Esophagus (tissue), 2 donors: ENCODE data around the gene CSH2. TPM values are rescaled to one million over a fixed set of nuclear protein-coding genes. Genes with fewer than 3 reads are reported as not detected.
"Not testable (repeated sequence)": the region's sequence is repeated elsewhere in the genome, so short reads cannot be mapped to it uniquely, and the experiment has no call there.

Source experiments
- H3K27ac ChIP-seq, 2 donors: one replicate each; pipeline ENCODE4 v1.5.1; 2013; ENCODE audit warnings: low read depth in 2 of 2, mild to moderate bottlenecking in 2 of 2, inconsistent platforms in 1 of 2, low read length in 1 of 2, moderate library complexity in 1 of 2
- H3K27me3 ChIP-seq, 2 donors: one replicate each; pipeline ENCODE4 v1.6.1; 2013; ENCODE audit warnings: low read length in 2 of 2, control low read depth in 1 of 2, mild to moderate bottlenecking in 1 of 2; ENCODE audit not compliant: insufficient read depth in 2 of 2, control insufficient read depth in 1 of 2
- H3K36me3 ChIP-seq, 2 donors: one replicate each; pipeline ENCODE4 v1.6.1; 2013; ENCODE audit warnings: low read length in 1 of 2; ENCODE audit not compliant: control insufficient read depth in 2 of 2, insufficient read depth in 2 of 2
- H3K4me1 ChIP-seq, 2 donors: one replicate each; pipeline ENCODE4 v1.6.1; 2013; ENCODE audit warnings: low read length in 1 of 2; ENCODE audit not compliant: control insufficient read depth in 2 of 2, insufficient read depth in 2 of 2
- H3K4me3 ChIP-seq, 2 donors: one replicate each; pipeline ENCODE4 v1.5.1; 2013; ENCODE audit warnings: low read length in 2 of 2, mild to moderate bottlenecking in 2 of 2, low read depth in 1 of 2, moderate library complexity in 1 of 2
- H3K9me3 ChIP-seq, 2 donors: one replicate each; pipeline ENCODE4 v1.6.1; 2013; ENCODE audit warnings: mild to moderate bottlenecking in 2 of 2, low read depth in 1 of 2, low read length in 1 of 2, moderate library complexity in 1 of 2; ENCODE audit not compliant: control insufficient read depth in 2 of 2, insufficient read depth in 1 of 2
- WGBS, 2 donors: extraction: QIAGEN DNeasy Blood & Tissue Kit; methylation state at CpG; one replicate each; pipeline ENCODE4 v1.1.7; 2013; 5-methylcytosine and 5-hydroxymethylcytosine counted together
- polyA plus RNA-seq, 2 donors: library from polyadenylated mRNA; stranded (reverse); fragments of 200-250 nt; gene quantifications; one replicate each; pipeline ENCODE4 v1.2.3, GENCODE V29; 2013
- donor health status: healthy with polysubstance abuse.
- donor health status: Bipolar disorder and iron deficiency.

The CSH2 gene
- polyA plus RNA-seq, 2 donors = not detected

DNA sequence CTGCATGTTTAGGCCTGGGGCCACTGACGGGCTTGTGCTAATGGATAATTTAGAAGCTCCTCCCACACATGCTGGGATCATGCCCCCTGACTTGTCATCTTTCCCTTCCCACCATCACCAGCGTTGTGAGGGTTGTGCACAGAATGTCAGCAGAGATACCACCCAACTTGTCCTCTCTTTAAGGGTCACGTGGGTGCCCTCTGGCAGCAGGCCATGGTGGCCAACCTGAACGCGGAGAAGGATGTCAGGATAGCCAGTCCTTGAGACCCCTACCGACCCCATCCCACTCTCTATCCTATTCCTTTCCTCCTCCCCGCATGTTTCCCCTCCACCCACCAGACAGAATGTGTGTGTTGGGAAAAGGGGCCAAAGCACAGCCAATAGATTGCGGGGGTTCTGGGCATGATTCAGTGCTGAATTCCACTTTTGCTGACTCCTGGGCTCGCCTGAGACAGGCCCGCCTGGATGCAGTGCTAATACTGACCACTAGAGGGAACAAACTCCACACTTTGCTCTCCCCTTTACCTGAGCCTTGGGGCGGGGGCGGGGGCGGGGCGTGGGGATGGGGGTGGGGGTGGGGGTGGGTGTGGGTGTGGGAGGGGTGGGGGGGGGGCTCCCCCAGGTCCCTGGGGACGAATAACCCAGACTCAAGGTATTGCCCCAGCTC lies 8.6 kb upstream of the CSH2 start, which contains the start of gene GH2:
Gene GH2 (minus strand): TSS at position 10 of the 667 bp plus-strand sequence. CDS start 143 bp downstream, outside the sequence.
- Histone ChIP-seq H3K27me3 (no peaks in the 10 kb centered on the region), H3K9me3 (no peaks in the 10 kb centered on the region), H3K27ac (no peak within 1 kb of the TSS), H3K4me1 (no peaks in the 10 kb centered on the region), H3K36me3 (no peaks in the 10 kb centered on the region), H3K4me3 (no peak within 1 kb of the TSS)
- 39 to 41% methylated on average over 14 to 15 of the region's 15 CpGs for WGBS, 2 donors

DNA sequence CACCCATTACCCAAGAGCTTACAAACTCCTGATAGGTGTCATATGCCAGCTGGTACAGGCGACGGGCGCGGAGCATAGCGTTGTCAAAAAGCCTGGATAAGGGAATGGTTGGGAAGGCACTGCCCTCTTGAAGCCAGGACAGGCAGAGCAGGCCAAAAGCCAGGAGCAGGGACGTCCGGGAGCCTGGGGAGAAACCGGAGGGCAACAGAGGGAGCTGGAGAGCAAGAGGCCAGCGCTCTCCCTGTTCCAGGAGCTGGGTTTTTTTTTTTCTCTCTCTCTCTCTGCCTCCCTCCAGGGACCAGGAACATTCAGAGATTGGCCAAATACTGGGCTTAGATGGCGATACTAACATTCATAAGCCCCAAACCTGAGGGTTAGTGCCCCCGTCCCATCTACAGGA lies 7.9 kb upstream of the CSH2 start:
- H3K27me3 ChIP-seq, H3K4me1 ChIP-seq, H3K9me3 ChIP-seq, H3K4me3 ChIP-seq, H3K27ac ChIP-seq, H3K36me3 ChIP-seq: not testable (repeated sequence)
- WGBS, 2 donors = 66 to 67% methylated on average over 11 of the region's 11 CpGs

DNA sequence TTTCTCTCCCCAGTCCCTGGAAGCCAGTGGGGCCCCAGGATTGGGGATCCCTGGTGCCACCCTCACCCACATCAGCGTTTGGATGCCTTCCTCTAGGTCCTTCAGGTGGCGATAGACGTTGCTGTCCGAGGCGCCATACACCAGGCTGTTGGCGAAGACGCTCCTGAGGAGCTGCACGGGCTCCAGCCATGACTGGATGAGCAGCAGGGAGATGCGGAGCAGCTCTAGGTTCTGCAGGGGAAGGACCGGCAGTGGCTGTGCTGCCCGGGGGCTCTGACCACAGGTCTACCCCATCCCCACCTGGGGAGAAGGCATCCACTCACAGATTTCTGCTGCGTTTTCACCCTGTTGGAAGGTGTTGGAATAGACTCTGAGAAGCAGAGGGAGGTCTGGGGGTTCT lies 7.2 kb upstream of the CSH2 start:
- Histone ChIP-seq H3K4me3 (no peak overlapping the region), H3K27ac (no peak overlapping the region), H3K4me1 (no peaks in the 10 kb centered on the region), H3K9me3 (no peaks in the 10 kb centered on the region), H3K36me3 (no peaks in the 10 kb centered on the region), H3K27me3 (no peaks in the 10 kb centered on the region)
- WGBS, 2 donors = 81 to 82% methylated on average over 12 of the region's 12 CpGs

DNA sequence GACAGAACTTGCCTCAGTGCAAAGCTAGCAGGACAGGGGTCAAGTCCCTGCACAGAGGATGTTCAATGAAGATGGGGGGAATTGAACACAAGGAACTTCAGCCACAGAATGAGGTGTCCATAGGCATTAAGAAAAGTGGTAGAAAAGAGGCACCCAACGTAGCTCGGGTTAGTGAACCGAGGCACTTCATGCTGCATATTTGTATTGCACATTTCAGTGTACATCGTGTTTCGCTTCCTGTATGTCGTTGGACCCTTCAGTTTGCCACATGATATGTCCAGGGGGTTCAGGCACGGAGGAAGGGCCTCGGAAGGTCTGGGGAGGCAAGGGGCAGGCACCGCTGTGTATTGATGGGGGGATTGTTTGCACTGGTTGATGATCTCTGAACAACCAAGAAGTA lies 4.9 kb upstream of the CSH2 start:
- 82 to 91% methylated on average over 9 of the region's 9 CpGs for WGBS, 2 donors
- not testable (repeated sequence) for H3K36me3 ChIP-seq, H3K4me3 ChIP-seq, H3K9me3 ChIP-seq, H3K27me3 ChIP-seq, H3K27ac ChIP-seq, H3K4me1 ChIP-seq

DNA sequence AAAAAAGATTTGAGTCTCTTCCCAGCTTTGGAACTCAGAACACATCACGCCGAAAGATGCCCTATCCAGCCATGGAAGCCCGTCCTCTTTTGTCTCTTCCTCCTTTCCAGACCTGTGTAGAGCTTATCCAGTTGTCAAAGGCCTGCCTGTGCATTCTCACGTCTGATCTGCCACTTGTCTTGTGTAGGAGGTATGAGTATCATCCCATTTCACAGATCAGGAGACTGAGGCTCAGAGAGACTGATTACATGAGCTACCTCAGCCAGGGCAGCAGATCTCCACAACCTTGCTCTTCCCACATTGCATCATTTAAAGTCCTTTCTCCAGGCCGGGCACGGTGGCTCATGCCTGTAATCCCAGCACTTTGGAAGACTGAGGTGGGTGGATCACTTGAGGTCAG lies 1.2 kb upstream of the CSH2 start:
- H3K4me1 ChIP-seq, H3K36me3 ChIP-seq, H3K27me3 ChIP-seq, H3K4me3 ChIP-seq, H3K9me3 ChIP-seq, H3K27ac ChIP-seq: not testable (repeated sequence)
- 84 to 89% methylated on average over 6 of the region's 6 CpGs for WGBS, 2 donors

DNA sequence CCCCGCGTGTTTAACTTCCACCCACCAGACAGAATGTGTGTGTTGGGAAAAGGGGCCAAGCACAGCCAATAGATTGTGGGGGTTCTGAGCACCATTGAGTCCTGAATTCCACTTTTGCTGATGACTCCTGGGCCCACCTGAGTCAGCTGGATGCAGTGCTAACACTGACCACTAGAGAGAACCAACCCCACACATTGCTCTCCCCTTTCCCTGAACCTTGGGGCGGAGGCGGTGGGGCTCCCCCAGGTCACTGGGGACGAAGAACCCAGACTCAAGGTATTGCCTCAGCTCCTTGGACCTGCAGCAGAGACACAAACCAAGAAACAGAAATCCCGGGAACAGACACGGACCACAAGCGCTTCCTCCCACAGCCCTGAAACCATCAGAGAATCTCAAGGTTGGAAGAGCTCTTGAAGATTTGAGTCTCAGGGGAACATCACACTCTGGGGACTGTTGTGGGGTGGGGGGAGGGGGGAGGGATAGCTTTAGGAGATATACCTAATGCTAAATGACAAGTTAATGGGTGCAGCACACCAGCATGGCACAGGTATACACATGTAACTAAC lies 667 bp upstream of the CSH2 start:
- not testable (repeated sequence) for H3K27me3 ChIP-seq, H3K36me3 ChIP-seq, H3K4me1 ChIP-seq, H3K27ac ChIP-seq, H3K9me3 ChIP-seq, H3K4me3 ChIP-seq
- whole genome bisulfite sequencing, 2 donors = 69 to 77% methylated on average over 6 to 8 of the region's 8 CpGs

DNA sequence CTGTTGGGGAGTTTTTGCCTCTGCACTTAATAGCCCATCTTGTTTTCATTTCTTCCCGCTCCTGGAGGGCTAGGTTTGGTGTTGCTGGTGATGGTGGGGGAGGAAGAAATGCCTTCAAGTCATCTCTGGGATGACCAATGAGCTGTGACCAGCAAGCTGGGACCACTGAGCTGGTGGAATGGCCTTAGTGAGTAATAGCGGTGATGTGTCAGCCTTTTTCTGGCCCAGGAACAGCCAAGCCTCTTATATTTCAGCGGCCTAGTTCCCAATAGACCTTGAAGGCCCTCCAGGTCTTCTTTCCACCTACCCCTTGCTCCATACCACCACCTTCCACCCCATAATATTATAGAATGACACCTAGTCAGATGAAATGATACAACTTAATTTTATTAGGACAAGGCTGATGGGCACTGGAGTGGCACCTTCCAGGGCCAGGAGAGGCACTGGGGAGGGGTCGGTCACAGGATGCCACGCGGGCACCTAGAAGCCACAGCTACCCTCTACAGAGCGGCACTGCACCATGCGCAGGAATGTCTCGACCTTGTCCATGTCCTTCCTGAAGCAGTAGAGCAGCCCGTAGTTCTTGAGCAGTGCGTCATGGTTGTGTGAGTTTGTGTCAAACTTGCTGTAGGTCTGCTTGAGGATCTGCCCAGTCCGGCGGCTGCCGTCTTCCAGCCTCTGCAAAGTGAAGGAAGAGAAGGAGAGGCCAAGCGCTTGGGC lies 1.7 kb downstream of the CSH2 start:
- not testable (repeated sequence) for H3K4me3 ChIP-seq, H3K9me3 ChIP-seq, H3K27ac ChIP-seq, H3K36me3 ChIP-seq, H3K27me3 ChIP-seq, H3K4me1 ChIP-seq
- 92 to 96% methylated on average over 12 to 13 of the region's 15 CpGs for WGBS, 2 donors

DNA sequence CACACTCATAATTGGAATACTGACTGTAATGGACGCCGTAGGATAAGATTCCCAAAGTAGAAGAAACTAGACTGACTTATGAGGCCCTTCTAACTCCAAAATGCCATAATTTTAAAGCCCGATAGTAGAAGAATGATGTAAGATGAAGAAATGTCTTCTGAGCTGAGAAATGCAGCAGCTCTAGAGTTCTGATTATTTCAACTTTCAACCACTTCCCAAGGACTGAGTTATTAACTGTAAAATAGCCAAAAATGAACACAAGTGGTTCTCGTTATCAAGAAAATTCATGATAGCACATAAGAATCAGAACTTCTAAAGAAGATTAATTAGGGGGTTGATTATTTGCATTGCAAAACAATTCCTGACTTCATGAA lies 3.2 kb downstream of the CSH2 start:
- H3K36me3 ChIP-seq, H3K4me1 ChIP-seq, H3K27me3 ChIP-seq, H3K27ac ChIP-seq, H3K9me3 ChIP-seq, H3K4me3 ChIP-seq: not testable (repeated sequence)
- WGBS, 2 donors = 91 to 93% methylated on average over 4 of the region's 4 CpGs

DNA sequence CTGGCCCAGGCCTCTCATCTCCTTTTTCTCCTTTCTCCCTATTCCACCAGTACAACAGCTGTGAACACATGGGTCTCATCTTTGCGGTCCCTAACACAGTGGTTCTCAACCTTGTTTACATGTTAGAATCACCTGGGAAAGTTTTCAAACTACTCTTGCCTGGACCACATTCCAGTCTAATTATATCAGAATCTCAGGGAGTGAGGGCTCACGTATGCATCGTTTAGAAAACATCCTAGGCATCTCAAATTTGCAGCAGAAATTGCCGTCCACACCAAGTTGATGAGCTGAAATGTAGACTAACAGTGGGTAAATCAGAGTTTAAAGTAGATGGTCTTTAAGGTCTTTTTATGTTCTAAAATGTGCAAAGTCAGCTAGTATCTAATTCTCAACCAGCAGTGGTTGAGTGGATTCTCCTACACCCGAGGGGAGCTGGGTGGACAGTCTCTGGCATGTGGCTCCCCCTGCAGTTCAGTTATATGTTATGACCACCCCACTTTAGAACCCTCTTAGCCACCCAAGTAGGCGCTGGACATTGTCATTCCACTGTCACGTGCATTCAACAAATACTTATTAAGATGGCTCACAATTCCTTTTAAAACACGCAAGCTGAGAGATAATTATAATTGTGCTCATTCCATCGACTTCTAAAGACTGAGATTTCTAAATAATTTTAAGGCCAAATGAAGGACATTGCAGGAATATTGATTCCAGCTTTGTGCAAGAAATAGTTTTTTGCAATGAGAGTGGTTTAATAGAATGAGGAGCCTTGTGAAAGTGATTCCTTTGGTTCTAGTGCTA lies 3.8 kb downstream of the CSH2 start:
- not testable (repeated sequence) for H3K4me1 ChIP-seq, H3K27ac ChIP-seq, H3K4me3 ChIP-seq, H3K27me3 ChIP-seq, H3K9me3 ChIP-seq, H3K36me3 ChIP-seq
- WGBS, 2 donors = 57 to 58% methylated on average over 9 of the region's 9 CpGs
